Right lobe of liver (tissue), 6 donors: ENCODE data around the gene FBXO10. TPM values are rescaled to one million over a fixed set of nuclear protein-coding genes. Genes with fewer than 3 reads are reported as not detected.

Experiments
- ATAC-seq, 4 donors: fragments of 200-7000 bp; cut with Tn5 transposase; one replicate each; pipeline ENCODE4 v1.9.1; 2020; ENCODE audit warnings: mild to moderate bottlenecking in 4 of 4, moderate library complexity in 4 of 4
- DNase-seq, 3 donors: peaks; one replicate each; pipeline ENCODE4 v3.0.0-alpha.2; 2020
- H3K27ac ChIP-seq, 3 donors: fragments of 200-600 bp; one replicate each; pipeline ENCODE4 v1.8.0; 2022
- H3K27me3 ChIP-seq, 2 donors: fragments of 200-600 bp; one replicate each; pipeline ENCODE4 v1.8.0; 2022
- H3K36me3 ChIP-seq, 4 donors: fragments of 200-600 bp; sonication (generic) in 1 of 4; one replicate each; pipeline versions ENCODE4 v1.5.1 to v1.8.0; 2017 to 2022; ENCODE audit warnings: control low read depth in 1 of 4
- H3K4me1 ChIP-seq, 4 donors: fragments of 200-600 bp; sonication (generic) in 1 of 4; one replicate each; pipeline versions ENCODE4 v1.5.1 to v1.8.0; 2017 to 2022; ENCODE audit warnings: control low read depth in 1 of 4
- H3K4me3 ChIP-seq, 3 donors: fragments of 200-600 bp; one replicate each; pipeline ENCODE4 v1.8.0; 2022
- H3K9me3 ChIP-seq, 4 donors: fragments of 200-600 bp; sonication (generic) in 1 of 4; one replicate each; pipeline versions ENCODE4 v1.5.1 to v1.8.0; 2017 to 2022; ENCODE audit warnings: control low read depth in 1 of 4
- CTCF ChIP-seq, 4 donors: fragments of 200-600 bp in 3 of 4; fragments of 450-650 bp in 1 of 4; IDR thresholded peaks; one replicate each; pipeline versions ENCODE4 v1.5.1 to v1.8.0; 2016 to 2022; ENCODE audit warnings: antibody characterized with exemption in 4 of 4, mild to moderate bottlenecking in 2 of 4
- POLR2A ChIP-seq: fragments of 450-650 bp; IDR thresholded peaks from one replicate; pipeline ENCODE4 v1.6.1; 2017; ENCODE audit warnings: antibody characterized with exemption, mild to moderate bottlenecking
- WGBS: methylation state at CpG from one replicate; pipeline ENCODE4 v1.1.6; 2018; ENCODE audit warnings: low coverage, low lambda C conversion rate; ENCODE audit not compliant: insufficient coverage; ENCODE audit errors: missing lambda C conversion rate; 5-methylcytosine and 5-hydroxymethylcytosine counted together
- intact Hi-C, 2 donors: fragments of 100-400 bp; cut with DNase I; formaldehyde crosslinking; loops; one replicate each; pipeline versions ENCODE4 v1.11.2 to v1.14.1; 2022
- total RNA-seq, 6 experiments: library from RNA; depleted of rRNA in 2 of 6; stranded (reverse); fragments of >200 nt in 2 of 6; fragmentation: NEBNext Ultra II Directional in 3 of 6; extraction: Animal tissue kit (Norgen Biotek cat#: 25700) in 3 of 6; gene quantifications; one replicate each; pipeline versions ENCODE4 v1.1.0 to v1.2.4, GENCODE V29; 2016 to 2023
- donor health status: DM: no; HTN: yes; CAD: no.
- donor health status: DM: no; HTN: no; CAD: no.
- donor health status: DM: no; HTN: no; CAD: no.
- donor health status: DM: no; HTN: yes; CAD: no.
- donor health status: DM: no; HTN: yes; CAD: no.

FBXO10 gene
- total RNA-seq, 6 experiments from 2014 or later, result 2.5 to 5.9 (median 4.0) TPM

- ATAC-seq, result no peak
Observed at GRCh38 chr9:37623267-37623666, 47.1 kb upstream of the FBXO10 start.

GRCh38 chr9:37622462-37622861 lies 46.3 kb upstream of the FBXO10 start:
- TF ChIP-seq CTCF (IDR thresholded peaks at IDR 0.05), result no peak
- TF ChIP-seq POLR2A, result no peak
- DNase-seq (no peak), ATAC-seq (no peak)
- no peaks in the 10 kb centered on the region for H3K4me1 ChIP-seq
- H3K36me3 ChIP-seq, result no peaks in the 10 kb centered on the region
- H3K27me3 ChIP-seq, result no peaks in the 10 kb centered on the region
- 79% methylated on average over 4 of the region's 4 CpGs for WGBS
- intact Hi-C loops, result no loop called here
- H3K27ac ChIP-seq, result no peak overlapping the region
- no peaks in the 10 kb centered on the region for H3K9me3 ChIP-seq
- H3K4me3 ChIP-seq, result no peak overlapping the region

More at GRCh38 chr9:37623267-37623666, 47.1 kb upstream of the FBXO10 start:
- intact Hi-C loops, result no loop called here
- no peak for TF ChIP-seq POLR2A
- TF ChIP-seq CTCF (IDR thresholded peaks at IDR 0.05), result no peak
- Histone ChIP-seq H3K4me3 (no peak overlapping the region), H3K27ac (no peak overlapping the region), H3K36me3 (no peaks in the 10 kb centered on the region), H3K27me3 (no peaks in the 10 kb centered on the region), H3K9me3 (no peaks in the 10 kb centered on the region), H3K4me1 (no peaks in the 10 kb centered on the region)
- 63% methylated on average over 2 of the region's 2 CpGs for WGBS
- no peak for DNase-seq

GRCh38 chr9:37621273-37622121 lies 45.3 kb upstream of the FBXO10 start:
- H3K27me3 ChIP-seq, result no peaks in the 10 kb centered on the region
- TF ChIP-seq CTCF (IDR thresholded peaks at IDR 0.05) (no peak), POLR2A (no peak)
- DNase-seq (no peak), ATAC-seq (no peak)
- no peaks in the 10 kb centered on the region for H3K36me3 ChIP-seq
- no peak overlapping the region for H3K27ac ChIP-seq
- H3K4me3 ChIP-seq, result no peak overlapping the region
- WGBS, result 58% methylated on average over 7 of the region's 9 CpGs
- no peaks in the 10 kb centered on the region for H3K4me1 ChIP-seq
- intact Hi-C loops, result no loop called here
- H3K9me3 ChIP-seq, result no peaks in the 10 kb centered on the region

- DNase-seq (no peak), ATAC-seq (no peak)
- TF ChIP-seq POLR2A, result no peak
- no peak for TF ChIP-seq CTCF (IDR thresholded peaks at IDR 0.05)
- Histone ChIP-seq H3K27ac (no peak overlapping the region), H3K4me3 (no peak overlapping the region), H3K4me1 (no peaks in the 10 kb centered on the region), H3K9me3 (no peaks in the 10 kb centered on the region), H3K27me3 (no peaks in the 10 kb centered on the region), H3K36me3 (no peaks in the 10 kb centered on the region)
- WGBS, result 94% methylated on average over 1 of the region's 1 CpG
- intact Hi-C loops, result no loop called here
Observed at GRCh38 chr9:37620396-37620795, 44.2 kb upstream of the FBXO10 start.
